GM12878 (cell line): ENCODE data around the gene TPH2. TPM values are rescaled to one million over a fixed set of nuclear protein-coding genes. Genes with fewer than 3 reads are reported as not detected.

Experiments used
- ATAC-seq: fragments of 200-7000 bp; cut with Tn5 transposase; 3 replicates; pipeline ENCODE4 v1.9.1; 2020; ENCODE audit warnings: mild to moderate bottlenecking, moderate library complexity
- BruUV-seq: library from RNA; stranded (reverse); fragments of 400-500 nt; replicated peaks from 2 replicates; lab custom pipeline; 2021; lab: Mats Ljungman, UMichigan
- CTCF ChIA-PET: fragments of 300-600 bp; sonication (Branson Sonifier 250); formaldehyde crosslinking; extraction: SDS; loops from one replicate; lab custom pipeline; 2021; ENCODE audit warnings: inconsistent platforms; lab: Yijun Ruan, JAX
- POLR2A ChIA-PET: fragments of 350-600 bp; formaldehyde crosslinking; extraction: SDS; loops from one replicate; lab custom pipeline; 2021; ENCODE audit warnings: inconsistent platforms; lab: Charles Lee
- RAD21 ChIA-PET: fragments of 300-600 bp; sonication (Branson Sonifier 250); formaldehyde crosslinking; loops from one replicate; lab custom pipeline; 2023; ENCODE audit warnings: antibody characterized with exemption; ENCODE audit not compliant: unreplicated experiment; lab: Charles Lee
- SMC1A ChIA-PET: fragments of 300-600 bp; sonication (Branson Sonifier 250); formaldehyde crosslinking; loops from one replicate; lab custom pipeline; 2023; ENCODE audit not compliant: unreplicated experiment, uncharacterized antibody; lab: Charles Lee
- DNase-seq: peaks from one replicate; pipeline ENCODE4 v3.0.0-alpha.2; 2011; ENCODE audit warnings: low read depth, low spot score
- FAIRE-seq: peaks from 3 replicates; lab custom pipeline; 2011; peaks lifted over from hg19 to GRCh38; lab: Jason Lieb, UNC
- H2AFZ ChIP-seq: 2 replicates; pipeline ENCODE4 v1.6.0; 2011; ENCODE audit warnings: low read depth, low read length, control low read depth; ENCODE audit not compliant: control insufficient read depth
- H3K27ac ChIP-seq: 2 replicates; pipeline ENCODE4 v1.5.1; 2011; ENCODE audit warnings: control low read depth; ENCODE audit not compliant: control insufficient read depth, insufficient read depth
- H3K27me3 ChIP-seq, 2 experiments: replicated peaks in 1 of 2; 2 replicates each; pipeline versions ENCODE4 v1.6.0 to v1.6.1; 2011; ENCODE audit warnings: low read length in 1 of 2; ENCODE audit not compliant: control insufficient read depth in 2 of 2, insufficient read depth in 2 of 2
- H3K36me3 ChIP-seq, 2 experiments: 2 replicates each; pipeline ENCODE4 v1.5.1; 2011; ENCODE audit warnings: low read length in 1 of 2; ENCODE audit not compliant: control insufficient read depth in 2 of 2, insufficient read depth in 2 of 2
- H3K4me1 ChIP-seq: 2 replicates; pipeline ENCODE4 v1.6.1; 2011; ENCODE audit warnings: mild to moderate bottlenecking, low read length, moderate library complexity, mixed read lengths; ENCODE audit not compliant: control insufficient read depth, insufficient read depth
- H3K4me2 ChIP-seq: 2 replicates; pipeline ENCODE4 v1.6.0; 2011; ENCODE audit warnings: control low read depth; ENCODE audit not compliant: control insufficient read depth, insufficient read depth
- H3K4me3 ChIP-seq: fragments of 200-600 bp; sonication (generic); 2 replicates; pipeline ENCODE4 v1.5.1; 2016
- H3K79me2 ChIP-seq: 2 replicates; pipeline ENCODE4 v1.6.0; 2011; ENCODE audit warnings: low read length; ENCODE audit not compliant: control insufficient read depth, insufficient read depth
- H3K9ac ChIP-seq: 2 replicates; pipeline ENCODE4 v1.8.0; 2011; ENCODE audit warnings: low read length, control low read depth, mixed read lengths; ENCODE audit not compliant: control insufficient read depth, insufficient read depth
- H3K9me3 ChIP-seq: replicated peaks from 3 replicates; pipeline ENCODE4 v1.5.1; 2011; ENCODE audit warnings: mild to moderate bottlenecking, low read length; ENCODE audit not compliant: control insufficient read depth, insufficient read depth
- H4K20me1 ChIP-seq: 2 replicates; pipeline ENCODE4 v1.6.0; 2011; ENCODE audit not compliant: control insufficient read depth, insufficient read depth
- CBX3 ChIP-seq: fragments of 200-600 bp; sonication (generic); IDR thresholded peaks from 2 replicates; pipeline ENCODE4 v1.6.1; 2016; ENCODE audit warnings: low read depth, borderline replicate concordance
- CBX5 ChIP-seq: sonication (generic); IDR thresholded peaks from 2 replicates; pipeline ENCODE4 v1.6.1; 2016; ENCODE audit warnings: low read depth, moderate library complexity, mild to moderate bottlenecking, inconsistent platforms
- CEBPB ChIP-seq, 2 experiments: fragments of 150-350 bp in 1 of 2; IDR thresholded peaks; 2 replicates each; pipeline ENCODE4 v1.6.1; 2012 to 2014; ENCODE audit warnings: low read depth in 2 of 2, low read length in 2 of 2, borderline replicate concordance in 1 of 2, inconsistent platforms in 1 of 2
- EZH2 ChIP-seq: IDR thresholded peaks from 2 replicates; pipeline ENCODE4 v1.6.1; 2012; ENCODE audit warnings: low read depth, mild to moderate bottlenecking, control low read depth, inconsistent platforms, low read length, borderline replicate concordance; ENCODE audit not compliant: control insufficient read depth
- FOXK2 ChIP-seq: fragments of 450-650 bp; IDR thresholded peaks from 2 replicates; pipeline ENCODE4 v1.6.1; 2017; ENCODE audit warnings: mild to moderate bottlenecking, moderate library complexity
- GATAD2B ChIP-seq: fragments of 450-650 bp; conservative IDR thresholded peaks from 2 replicates; pipeline ENCODE4 v1.6.1; 2017; ENCODE audit warnings: low read depth, mild to moderate bottlenecking, moderate library complexity
- NFXL1 ChIP-seq: fragments of 450-650 bp; IDR thresholded peaks from 2 replicates; pipeline ENCODE4 v1.6.1; 2017; ENCODE audit warnings: antibody characterized with exemption, mild to moderate bottlenecking, borderline replicate concordance
- NRF1 ChIP-seq: conservative IDR thresholded peaks from 2 replicates; pipeline ENCODE4 v1.6.1; 2011; ENCODE audit warnings: mild to moderate bottlenecking, low read depth, low read length, improper control_type of control experiment
- PBX3 ChIP-seq: IDR thresholded peaks from 2 replicates; pipeline ENCODE4 v1.6.1; 2011; ENCODE audit warnings: mild to moderate bottlenecking, low read depth, low read length, moderate library complexity; ENCODE audit not compliant: insufficient replicate concordance
- POLR2AphosphoS5 ChIP-seq: IDR thresholded peaks from 2 replicates; pipeline ENCODE4 v1.6.1; 2011; ENCODE audit warnings: mild to moderate bottlenecking, low read length, inconsistent platforms
- RAD21 ChIP-seq: IDR thresholded peaks from 2 replicates; pipeline ENCODE4 v1.6.1; 2011; ENCODE audit warnings: mild to moderate bottlenecking, low read depth, low read length, moderate library complexity; ENCODE audit not compliant: insufficient read depth
- RELA ChIP-seq: fragments of 450-650 bp; IDR thresholded peaks from 2 replicates; pipeline ENCODE4 v1.8.0; 2014; ENCODE audit warnings: borderline replicate concordance; ENCODE audit not compliant: partially characterized antibody
- RFX5 ChIP-seq: IDR thresholded peaks from 2 replicates; pipeline ENCODE4 v1.6.1; 2011; ENCODE audit warnings: low read depth, low read length, improper control_type of control experiment
- SMAD1 ChIP-seq: fragments of 450-650 bp; IDR thresholded peaks from 2 replicates; pipeline ENCODE4 v1.6.1; 2018; ENCODE audit warnings: mild to moderate bottlenecking, low read depth; ENCODE audit not compliant: partially characterized antibody
- SREBF2 ChIP-seq: IDR thresholded peaks from 2 replicates; pipeline ENCODE4 v1.6.1; 2012; ENCODE audit warnings: mild to moderate bottlenecking, low read length
- WGBS: methylation state at CpG from one replicate; pipeline ENCODE4 v1.1.6; 2016; ENCODE audit warnings: low lambda C conversion rate; ENCODE audit not compliant: insufficient replicate concordance, insufficient coverage; ENCODE audit errors: missing lambda C conversion rate; 5-methylcytosine and 5-hydroxymethylcytosine counted together
- in situ Hi-C: fragments of 300-500 bp; cut with MboI; formaldehyde crosslinking; loops from 9 replicates; pipeline ENCODE4 v1.14.3; 2018; ENCODE audit warnings: mixed read lengths
- intact Hi-C: fragments of 100-400 bp; cut with micrococcal nuclease; formaldehyde crosslinking; loops from one replicate; pipeline ENCODE4 v1.14.2; 2022; ENCODE audit not compliant: unreplicated experiment
- polyA plus RNA-seq, 11 experiments: library from polyadenylated mRNA; depleted of rRNA in 4 of 11; unstranded in 6 of 11; stranded (reverse) in 5 of 11; fragments of >200 nt; fragmentation: Nextera tagmentation in 4 of 11; fragmentation: Illumina TruSeq in 1 of 11; extraction: Ambion mirVana in 4 of 11; extraction: Trizol in 1 of 11; gene quantifications; 1 replicate in 1 of 11; 2 replicates in 10 of 11; pipeline versions ENCODE4 v1.2.1 to v1.2.3, GENCODE V29; 2011 to 2016; ENCODE audit warnings: inconsistent platforms in 2 of 11, missing spikeins in 2 of 11, low read depth in 1 of 11
- total RNA-seq, 4 experiments: library from RNA; depleted of rRNA in 3 of 4; stranded (reverse); fragments of >200 nt in 3 of 4; fragmentation: Illumina TruSeq in 1 of 4; extraction: Trizol in 1 of 4; gene quantifications; 2 replicates each; pipeline versions ENCODE4 v1.2.1 to v1.2.3, GENCODE V29; 2013 to 2021

The TPH2 gene
- total and polyA plus RNA-seq, 10 of the 15 experiments (the other 5 are each of a cell fraction or from before 2014, with no cell fraction given) = not detected

DNA sequence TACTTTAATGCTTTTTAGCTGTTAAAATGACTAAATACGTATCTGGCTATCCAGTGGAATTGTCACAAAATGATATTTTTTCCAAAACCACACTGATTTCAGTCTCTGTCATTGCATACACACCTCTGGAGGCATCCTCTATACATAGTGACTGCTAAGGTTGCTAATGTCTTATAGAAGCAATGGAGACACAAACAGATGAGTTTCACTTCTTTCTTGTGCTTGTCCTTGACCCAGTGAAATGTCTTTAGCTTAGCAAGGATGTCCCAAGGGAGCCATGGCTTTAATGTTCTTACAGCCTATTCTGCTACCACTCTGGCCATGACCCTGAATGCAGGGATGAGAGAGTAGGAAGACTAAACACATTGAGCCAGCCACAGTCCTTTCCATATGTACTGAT, 90.3 kb downstream of the TPH2 start (continued):
- TF ChIP-seq RAD21 (no peak), CBX5 (no peak), PBX3 (no peak), RELA (no peak), CEBPB (IDR thresholded peaks at IDR 0.05; ENCODE audit: borderline replicate concordance in 1 of 2, low read depth in 2 of 2, low read length in 2 of 2) (no peak)
- TF ChIP-seq, all 136 proteins: peak for 0

DNA sequence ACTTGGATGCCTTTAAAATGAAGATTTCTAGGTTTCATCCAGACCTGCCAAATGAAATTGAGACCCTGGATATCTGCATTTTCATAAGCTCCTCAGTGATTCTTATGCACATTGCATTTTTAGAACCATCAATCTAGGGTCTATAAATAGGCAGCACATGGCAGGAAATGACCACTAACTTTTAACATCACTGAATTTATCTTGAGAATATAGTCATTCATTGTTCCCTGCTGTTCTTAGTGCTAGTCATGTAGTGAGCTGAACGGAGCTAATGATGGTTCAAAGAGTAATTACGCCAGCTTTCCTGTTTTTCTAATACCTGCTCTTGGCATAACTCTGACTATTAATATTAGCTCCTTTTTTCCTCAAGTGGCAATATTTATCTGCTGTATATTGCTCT, 91.6 kb downstream of the TPH2 start:
- TF ChIP-seq SREBF2 = no peak
- TF ChIP-seq FOXK2 = no peak
- no peak for TF ChIP-seq NRF1
- no peak for TF ChIP-seq SMAD1
- no peak for TF ChIP-seq EZH2
- TF ChIP-seq CBX3 = no peak
- TF ChIP-seq POLR2AphosphoS5 = no peak
- no peak for TF ChIP-seq GATAD2B
- no peak for TF ChIP-seq NFXL1
- no peak for TF ChIP-seq RFX5
- TF ChIP-seq, all 136 proteins: peak for 0
- Histone ChIP-seq H3K79me2 (no peaks in the 10 kb centered on the region), H3K9me3 (no peaks in the 10 kb centered on the region), H3K27me3 (no peaks in the 10 kb centered on the region), H4K20me1 (no peaks in the 10 kb centered on the region), H3K9ac (no peak overlapping the region), H3K27ac (no peak overlapping the region), H3K4me2 (no peak overlapping the region), H2AFZ (no peak overlapping the region), H3K36me3 (no peaks in the 10 kb centered on the region), H3K4me3 (no peak overlapping the region), H3K4me1 (no peaks in the 10 kb centered on the region)
- ChIA-PET CTCF (interaction anchor here (0.8 to 1.9 kb wide), 3 partner anchors 11 to 16 kb away, joined by 3 to 9 read pairs (median 5); no protein-coding TSS in a partner anchor), SMC1A (interaction anchor here (0.6 to 0.7 kb wide), 2 partner anchors 297 to 514 kb away, joined by 3 read pairs; no protein-coding TSS in a partner anchor), RAD21 (no interaction called here), POLR2A (no interaction called here)
- in situ Hi-C loops = no loop called here
- intact Hi-C loops = no loop called here
- ATAC-seq (no peak), DNase-seq (no peak), FAIRE-seq (no peak)
- no TSS peak for BruUV-seq
- 2% methylated on average over 2 of the region's 2 CpGs for WGBS
